ENCODE measurements around the gene IQSEC1. TPM values are rescaled to one million over a fixed set of nuclear protein-coding genes. Genes with fewer than 3 reads are reported as not detected.

IQSEC1 gene
- total and polyA plus RNA-seq, 2 of the 8 experiments (the other 6 are each of a cell fraction or from before 2014, with no cell fraction given) = 6.8 to 28.8 TPM

- no peak overlapping the region for H2BK5ac ChIP-seq (ENCODE audit: low read depth, low read length)
- peaks cover 3 to 5% of the 10 kb centered on the region in 2 experiments for H4K20me1 ChIP-seq (replicated peaks in 1 of 2; ENCODE audit: control insufficient read depth in 1 of 2, insufficient read depth in 2 of 2, low read length in 2 of 2)
- POLR2A ChIA-PET (ENCODE audit: partially characterized antibody) = no interaction called here
Observed at GRCh38 chr3:13070391-13071070, 2.7 kb downstream of the IQSEC1 start.

More at GRCh38 chr3:13070391-13071070, 2.7 kb downstream of the IQSEC1 start:
- Histone ChIP-seq H3K79me2 (ENCODE audit: control insufficient read depth in 1 of 2, insufficient read depth in 2 of 2, low read length in 2 of 2) (no peaks in the 10 kb centered on the region), H4K8ac (ENCODE audit: extremely low read depth, insufficient read depth, low read length) (no peak overlapping the region), H3K79me1 (ENCODE audit: low read depth, low read length) (no peaks in the 10 kb centered on the region), H2BK12ac (ENCODE audit: low read depth, low read length) (no peak overlapping the region), H3K23me2 (ENCODE audit: low read depth, low read length) (peaks cover 5% of the 10 kb centered on the region; the same call in 1 of the 2 replicates), H2AFZ (ENCODE audit: low read length) (no peak overlapping the region), H4K5ac (ENCODE audit: insufficient read length, low read depth, low read length) (no peak overlapping the region), H2AK5ac (ENCODE audit: low read depth, low read length) (no peak overlapping the region), H3K9ac (replicated peaks in 1 of 4; ENCODE audit: extremely low read depth in 1 of 4, low read depth in 3 of 4, low read length in 3 of 4) (no peak overlapping the region), H3K27ac (ENCODE audit: low read depth, low read length) (no peak overlapping the region), H3K4me3 (ENCODE audit: extremely low read depth in 1 of 4, insufficient read depth in 2 of 4, low read depth in 3 of 4, low read length in 4 of 4) (no peak overlapping the region), H2BK20ac (ENCODE audit: low read length) (no peak overlapping the region), H3K9me3 (ENCODE audit: insufficient read depth in 2 of 2, low read depth in 1 of 2, low read length in 1 of 2) (no peaks in the 10 kb centered on the region), H3K4me1 (replicated peaks in 1 of 4; ENCODE audit: control insufficient read depth in 3 of 4, insufficient read depth in 4 of 4, low read length in 3 of 4) (peaks cover 0 to 13% (median 4%) of the 10 kb centered on the region in 4 experiments; a peak in 5 of 7 replicates), H4K91ac (replicated peaks; ENCODE audit: insufficient read length, low read length) (no peak overlapping the region), H3K4me2 (ENCODE audit: insufficient read depth in 1 of 2, low read depth in 2 of 2, low read length in 2 of 2) (no peak overlapping the region), H3K14ac (ENCODE audit: insufficient read length) (no peak overlapping the region), H2BK120ac (replicated peaks; ENCODE audit: low read depth, low read length) (no peak overlapping the region), H3K36me3 (ENCODE audit: control insufficient read depth in 2 of 4, insufficient read depth in 4 of 4, low read length in 3 of 4) (no peaks in the 10 kb centered on the region), H3K56ac (replicated peaks; ENCODE audit: insufficient read length, low read depth, low read length) (no peak overlapping the region), H2BK15ac (ENCODE audit: low read length) (no peak overlapping the region), H3K27me3 (replicated peaks in 1 of 4; ENCODE audit: control insufficient read depth in 3 of 4, extremely low read depth in 1 of 4, insufficient read depth in 3 of 4, low read length in 3 of 4) (peaks cover 6 to 35% (median 26%) of the 10 kb centered on the region in 4 experiments), H3K4ac (replicated peaks; ENCODE audit: insufficient read length, low read depth, low read length) (no peak overlapping the region), H3K18ac (ENCODE audit: extremely low read depth, low read length) (no peak overlapping the region), H3K23ac (ENCODE audit: insufficient read length) (no peak overlapping the region)
- TF ChIP-seq SIRT6 (IDR thresholded peaks at IDR 0.05; ENCODE audit: low read length) (no peak), RAD21 (IDR thresholded peaks at IDR 0.05 in 1 of 2, conservative IDR thresholded peaks at IDR 0.05 in 1 of 2; ENCODE audit: low read depth in 2 of 2, low read length in 2 of 2) (no peak), ATF2 (IDR thresholded peaks at IDR 0.05; ENCODE audit: low read length) (no peak), HDAC2 (IDR thresholded peaks at IDR 0.05; ENCODE audit: borderline replicate concordance in 1 of 2, low read depth in 2 of 2, low read length in 2 of 2) (no peak)
- FAIRE-seq (no peak), DNase-seq (ENCODE audit: low read depth in 1 of 2, low spot score in 2 of 2) (no peak)
- CTCF ChIA-PET (ENCODE audit: partially characterized antibody) = interaction anchor here (1.0 to 1.4 kb wide), 2 partner anchors 14 to 21 kb away, joined by 4 read pairs; no protein-coding TSS in a partner anchor
- 83% methylated on average over 11 of the region's 11 CpGs; no CpG with 5 or more reads in 1 of the 2 experiments for WGBS, 2 experiments (ENCODE audit: extremely low coverage in 1 of 2, insufficient coverage in 1 of 2, insufficient read length in 1 of 2, insufficient replicate concordance in 2 of 2, low coverage in 1 of 2, low lambda C conversion rate in 2 of 2, missing lambda C conversion rate in 1 of 2)
